DMS79 treated with DMSO at 0.1 percent for 48 hours (cell line): ENCODE data around the gene RNU1-4.
"Not testable (repeated sequence)": the region's sequence is repeated elsewhere in the genome, so short reads cannot be mapped to it uniquely, and the experiment has no call there.

ENCODE experiments used
- DNase-seq: peaks from one replicate; lab custom pipeline; 2025; lab: John Stamatoyannopoulos, UW

Gene RNU1-4

DNA sequence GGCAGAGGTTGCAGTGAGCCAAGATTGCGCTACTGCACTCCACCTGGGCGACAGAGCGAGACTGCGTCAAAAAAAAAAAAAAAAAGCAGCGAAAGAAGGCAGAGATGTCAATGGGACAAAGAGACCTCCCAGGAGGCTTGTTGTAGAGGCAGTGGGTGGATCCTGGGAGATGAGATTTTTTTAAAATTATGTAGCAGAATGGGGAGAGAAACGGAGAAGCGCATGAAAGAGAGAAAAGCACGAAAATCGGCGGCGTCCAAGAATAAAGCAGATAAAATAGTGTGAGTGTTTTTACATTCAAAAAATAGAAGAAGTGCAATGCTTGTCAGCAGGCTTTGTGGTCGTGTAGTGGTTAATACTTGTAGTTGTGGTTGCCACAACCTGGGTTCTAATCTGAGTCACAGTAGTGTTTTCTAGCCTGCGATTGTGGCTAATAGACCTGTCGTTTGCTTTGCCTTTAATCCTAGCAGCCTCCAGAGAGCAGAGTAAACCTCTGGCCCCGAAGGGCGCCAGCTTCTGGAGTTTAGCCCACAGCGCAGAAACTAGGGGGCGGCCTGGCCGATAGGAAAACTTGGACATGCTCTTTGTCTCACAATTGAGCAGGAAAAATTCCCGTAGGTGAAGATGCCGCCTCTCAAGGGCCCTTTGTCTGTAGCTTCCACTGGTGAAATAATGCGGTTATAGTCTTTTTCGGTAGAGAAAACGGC is 11.9 kb upstream of the RNU1-4 start:
- DNase-seq = not testable (repeated sequence)

DNA sequence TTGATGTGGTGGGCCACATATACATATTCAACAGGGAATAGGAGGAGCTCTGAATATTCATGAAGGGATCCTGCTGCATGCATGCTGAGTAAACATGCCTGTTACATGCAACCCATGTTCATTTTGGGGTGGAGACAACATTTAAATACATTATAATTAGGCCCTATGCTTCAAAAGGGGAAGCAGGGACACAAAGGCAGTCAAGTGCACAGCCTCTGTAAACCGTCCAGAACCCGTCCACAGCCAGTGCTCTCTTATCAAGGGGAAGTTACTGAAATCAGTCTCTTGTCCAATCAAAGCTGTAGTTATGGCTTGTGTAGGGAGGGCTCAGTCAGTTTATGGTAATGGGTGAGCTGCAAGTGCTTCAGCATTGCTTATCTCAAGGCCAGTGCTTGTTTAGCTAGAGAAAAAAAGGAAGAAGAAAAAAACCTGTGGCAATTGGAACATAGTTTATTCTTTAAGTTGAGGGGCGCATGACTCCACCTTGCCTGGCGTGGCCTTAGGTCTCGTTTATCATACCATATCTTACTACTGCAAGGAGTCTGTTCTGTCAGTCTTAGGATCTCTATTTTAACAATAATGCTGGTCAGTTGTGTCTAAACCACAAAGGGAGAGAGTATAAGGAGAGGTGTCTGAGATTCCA is 7.9 kb upstream of the RNU1-4 start:
- DNase-seq = not testable (repeated sequence)

DNA sequence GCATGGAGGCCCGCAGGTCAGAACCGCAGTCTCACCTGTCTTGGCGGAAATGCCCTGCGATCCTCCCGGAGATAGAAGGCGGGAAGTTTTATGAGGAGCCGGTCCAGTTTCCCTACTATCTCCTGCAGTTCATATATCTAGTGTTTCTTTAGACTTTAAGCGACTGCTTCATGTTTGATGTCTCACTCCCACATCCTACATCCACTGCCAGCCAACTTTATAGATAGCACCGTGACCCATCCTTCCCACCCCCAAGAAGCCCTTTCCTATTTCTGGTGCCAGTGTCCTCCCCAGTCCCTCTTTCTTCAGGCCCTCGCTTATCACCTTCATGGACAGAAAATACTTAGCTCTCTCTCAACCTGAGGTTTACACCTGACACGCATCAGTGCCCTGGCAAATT is 914 bp downstream of the RNU1-4 start:
- DNase-seq = not testable (repeated sequence)

DNA sequence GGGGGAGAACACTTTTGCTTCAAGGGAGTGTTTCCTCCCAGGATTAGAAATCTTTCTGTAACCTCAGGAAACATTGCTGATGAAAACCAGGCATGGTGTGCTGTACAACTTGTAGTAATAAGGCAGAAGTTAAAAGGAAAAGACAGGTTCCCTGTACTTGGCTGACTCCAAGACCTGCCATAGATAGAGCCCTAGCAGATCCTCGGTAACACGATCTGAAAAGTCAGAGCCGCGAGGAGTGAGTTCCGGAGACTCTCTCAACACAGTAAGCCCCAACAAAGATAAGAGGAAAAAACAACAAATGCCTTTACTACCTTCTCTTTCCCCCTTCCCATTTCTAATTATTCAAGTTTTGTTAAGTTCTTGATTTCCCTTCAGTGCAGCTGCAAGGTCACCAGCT is 7.3 kb downstream of the RNU1-4 start:
- DNase-seq = not testable (repeated sequence)

DNA sequence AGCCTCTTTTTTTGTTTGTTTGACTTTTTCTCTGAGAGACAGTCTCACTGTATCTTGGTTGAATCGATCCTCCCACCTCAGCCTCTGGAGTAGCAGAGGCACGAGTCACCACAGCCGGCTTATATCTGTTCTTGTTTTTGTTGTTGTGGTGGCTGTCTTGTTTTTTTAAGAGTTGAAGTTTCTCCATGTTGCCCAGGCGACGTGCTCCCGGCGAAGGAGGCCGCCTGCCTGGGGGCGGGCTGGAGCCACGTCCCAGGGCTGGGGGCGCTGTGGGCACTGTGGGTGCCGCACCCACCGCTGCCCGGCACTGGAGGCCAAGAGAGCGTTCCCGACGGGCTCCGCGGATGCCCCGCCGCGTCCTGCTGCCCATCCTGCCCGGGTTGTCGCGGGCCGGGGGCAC is 8.4 kb downstream of the RNU1-4 start:
- DNase-seq = not testable (repeated sequence)

DNA sequence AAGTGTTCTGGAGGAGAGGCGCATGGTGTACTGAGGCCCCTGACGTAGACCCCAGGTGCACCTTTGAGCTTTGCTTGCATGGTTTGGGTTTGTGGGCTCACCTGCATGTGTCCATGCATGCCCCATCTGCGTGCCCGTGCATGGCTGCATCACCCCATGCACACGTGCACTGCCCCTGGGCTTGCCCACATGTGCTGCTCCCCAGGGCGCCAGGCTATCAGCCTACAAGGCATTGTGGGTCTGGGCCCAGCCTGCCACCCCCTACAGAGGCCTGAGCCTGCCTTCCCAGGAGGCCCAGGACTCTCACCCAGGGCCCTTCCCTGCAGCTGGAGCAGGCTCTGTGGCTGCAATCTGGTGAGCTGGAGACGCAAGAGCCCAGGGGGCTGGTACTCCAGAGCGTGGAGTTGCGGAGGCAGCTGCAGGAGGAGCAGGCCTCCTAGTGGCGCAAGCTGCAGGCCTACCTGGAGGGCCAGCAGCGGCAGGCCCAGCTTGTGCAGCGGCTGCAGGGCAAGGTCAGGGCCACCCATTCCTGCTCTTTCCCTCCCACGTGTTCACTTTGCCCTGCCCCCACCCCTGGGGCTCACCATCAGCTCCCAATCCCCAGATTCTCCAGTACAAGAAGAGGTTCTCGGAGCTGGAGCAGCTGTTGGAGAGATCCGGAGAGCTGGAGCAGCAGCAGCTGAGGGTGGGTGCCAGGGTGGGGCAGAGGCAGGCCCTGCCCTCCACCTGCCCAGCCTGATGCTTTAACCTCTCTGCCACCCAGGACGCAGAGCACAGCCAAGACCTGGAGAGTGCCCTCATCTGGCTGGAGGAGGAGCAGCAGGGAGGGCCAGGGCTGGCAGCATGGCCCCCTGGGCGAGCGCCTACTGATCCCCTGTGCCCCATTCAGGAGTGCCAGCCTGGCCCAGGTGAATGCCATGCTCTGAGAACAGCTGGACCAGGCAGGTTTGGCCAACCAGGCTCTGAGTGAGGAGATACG is 9.9 kb downstream of the RNU1-4 start:
- not testable (repeated sequence) for DNase-seq

DNA sequence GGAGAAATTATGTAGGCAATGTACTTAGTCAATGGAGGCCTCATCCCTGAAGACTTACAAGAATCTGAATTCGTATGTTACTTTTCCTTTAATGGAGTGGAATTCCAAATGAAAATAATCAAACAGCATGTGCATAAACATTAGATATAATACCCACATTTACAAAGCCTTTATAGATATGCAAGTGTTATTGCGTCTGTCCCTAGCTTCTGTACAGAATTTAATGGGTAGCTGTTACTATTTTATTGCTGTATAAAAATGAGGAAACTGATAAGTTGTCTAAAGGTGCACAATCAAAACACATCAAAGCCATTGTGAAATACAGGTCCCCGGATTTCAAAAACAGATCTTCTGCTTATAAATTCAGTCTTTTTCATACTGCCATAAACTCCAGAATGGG is 12.5 kb downstream of the RNU1-4 start:
- not testable (repeated sequence) for DNase-seq

DNA sequence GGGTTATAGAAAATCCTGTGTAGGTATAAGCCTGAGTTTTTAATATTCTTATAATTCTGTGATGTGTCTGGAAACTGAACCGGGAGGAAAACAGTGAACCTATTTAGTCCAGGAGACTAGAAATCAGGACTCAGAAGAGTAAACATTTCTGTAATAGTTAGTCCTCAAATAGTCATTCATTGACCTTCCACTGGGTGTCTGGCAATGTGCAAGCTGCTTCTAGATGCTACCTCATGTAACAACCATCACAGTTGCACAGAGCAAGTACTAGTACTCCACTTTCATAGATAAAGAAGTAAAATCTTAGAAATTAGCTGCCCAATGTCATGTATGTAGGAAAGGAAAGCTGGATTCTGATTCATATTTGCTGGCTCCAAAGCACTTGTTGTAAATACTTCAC is 15.1 kb downstream of the RNU1-4 start:
- DNase-seq = not testable (repeated sequence)

DNA sequence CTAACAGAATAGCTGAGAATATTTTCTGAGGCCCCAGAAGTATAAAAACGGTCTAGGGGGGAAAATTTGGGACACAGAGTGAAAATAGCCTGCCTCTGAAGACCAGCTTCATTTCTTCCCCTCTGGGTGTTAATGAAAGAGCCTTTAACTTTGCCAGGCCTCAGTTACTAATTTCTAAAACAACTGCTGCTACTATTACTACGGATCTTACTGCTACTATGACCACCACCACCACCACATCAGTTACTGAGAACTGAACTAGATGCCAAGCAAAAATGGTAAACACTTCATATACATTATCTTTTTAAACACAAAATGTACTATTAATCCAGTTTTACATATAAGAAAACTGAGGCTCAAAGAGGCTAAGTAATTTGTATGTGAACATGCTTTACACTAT is 15.6 kb downstream of the RNU1-4 start:
- not testable (repeated sequence) for DNase-seq

DNA sequence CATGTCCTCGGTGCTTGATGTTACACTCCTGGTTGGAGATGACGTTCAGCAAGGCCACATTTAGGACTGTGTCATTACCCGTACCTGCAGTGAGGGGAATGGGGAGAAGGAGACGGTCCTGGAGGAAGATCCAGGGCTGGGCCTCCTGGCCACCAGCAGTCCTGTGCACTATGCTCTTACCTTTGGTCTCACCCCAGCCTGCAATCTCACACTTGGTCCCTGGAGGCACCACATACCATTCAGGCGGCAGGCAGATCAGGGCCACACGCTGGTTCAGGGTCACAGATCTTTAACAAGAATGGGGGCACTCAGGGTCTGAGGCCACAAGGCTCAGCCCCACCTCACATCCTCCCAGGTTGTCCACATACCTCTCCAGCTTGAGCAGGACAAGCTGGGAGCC is 17.3 kb downstream of the RNU1-4 start:
- not testable (repeated sequence) for DNase-seq

DNA sequence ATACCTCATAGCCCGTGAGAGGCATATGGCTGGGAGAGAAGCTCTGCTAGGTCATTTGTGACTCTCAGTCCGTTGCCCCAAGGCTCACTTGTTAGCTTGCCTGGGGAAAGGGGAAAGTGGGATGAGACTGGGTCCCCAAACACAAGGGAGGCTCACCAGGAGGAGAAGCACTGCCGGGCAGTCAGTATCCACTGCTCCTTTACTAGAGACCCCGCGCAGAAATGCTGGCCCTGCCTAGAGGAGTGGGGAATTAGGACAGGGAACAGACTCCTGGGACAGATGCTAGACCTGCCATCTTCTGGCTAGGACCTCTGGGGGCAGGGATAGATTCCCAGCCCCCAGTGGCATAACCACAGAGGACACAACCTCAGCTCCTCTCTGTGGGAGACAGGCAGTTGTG is 17.7 kb downstream of the RNU1-4 start:
- DNase-seq = not testable (repeated sequence)

DNA sequence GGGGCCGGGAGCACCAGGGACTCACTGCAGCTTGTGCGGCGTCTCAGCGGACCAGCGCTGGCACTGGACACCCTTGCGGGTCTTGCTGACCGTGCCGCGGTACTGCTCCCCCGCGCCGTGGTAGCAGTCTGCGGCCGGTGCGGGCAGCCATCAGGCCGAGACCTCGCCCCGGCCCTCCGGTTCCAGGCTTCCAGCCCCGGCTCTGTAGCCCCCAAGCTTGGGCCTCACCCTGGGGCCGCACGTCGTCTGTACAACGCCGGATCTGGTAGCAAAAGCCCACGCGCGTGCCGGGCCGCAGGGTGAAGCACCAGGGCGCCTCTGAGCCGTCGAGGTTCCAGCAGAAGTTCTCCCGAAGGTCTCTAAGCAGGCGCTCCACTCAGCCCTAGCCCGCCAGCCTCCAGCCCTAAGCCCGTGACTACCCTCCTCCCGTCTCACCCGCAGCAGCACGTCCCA is 18.8 kb downstream of the RNU1-4 start:
- not testable (repeated sequence) for DNase-seq

DNA sequence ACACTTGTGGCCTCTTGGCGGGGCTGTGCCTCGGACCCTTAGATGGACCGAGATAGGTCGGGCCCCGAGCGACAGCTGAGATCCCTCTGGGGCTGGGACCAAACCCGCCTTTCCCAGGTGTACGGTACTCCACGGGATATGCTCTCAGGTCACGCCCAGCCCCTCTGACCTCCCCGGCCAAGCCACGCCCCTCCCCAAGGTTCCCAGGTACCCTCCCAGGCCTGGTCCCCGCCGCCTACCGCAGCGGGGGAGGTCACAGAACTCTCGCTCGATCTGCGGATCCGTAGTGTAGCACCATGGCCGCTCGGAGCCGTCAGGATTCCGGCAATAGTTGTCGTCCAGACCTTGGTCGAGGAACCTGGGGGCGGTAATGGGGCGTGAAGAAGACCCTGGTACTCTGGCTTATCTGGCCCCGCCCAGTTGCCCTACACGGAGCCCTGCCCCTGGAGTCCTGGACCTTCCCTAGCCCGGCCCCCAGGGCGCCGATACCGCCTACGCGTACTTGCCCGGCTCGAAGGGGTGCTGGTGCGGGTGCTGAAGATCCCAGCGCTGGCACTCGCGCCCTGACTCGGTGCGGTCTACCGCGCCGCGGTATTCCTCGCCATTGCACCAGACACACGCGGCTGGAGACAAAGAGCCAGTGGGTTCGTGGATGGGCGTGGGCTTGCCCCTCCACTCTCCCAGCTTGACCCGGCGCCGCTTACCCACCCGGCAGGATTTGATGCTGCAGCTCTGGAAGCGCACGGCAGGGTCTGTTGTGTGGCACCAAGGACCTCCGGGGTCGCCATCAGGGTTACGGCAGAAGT is 19.5 kb downstream of the RNU1-4 start:
- DNase-seq = not testable (repeated sequence)

DNA sequence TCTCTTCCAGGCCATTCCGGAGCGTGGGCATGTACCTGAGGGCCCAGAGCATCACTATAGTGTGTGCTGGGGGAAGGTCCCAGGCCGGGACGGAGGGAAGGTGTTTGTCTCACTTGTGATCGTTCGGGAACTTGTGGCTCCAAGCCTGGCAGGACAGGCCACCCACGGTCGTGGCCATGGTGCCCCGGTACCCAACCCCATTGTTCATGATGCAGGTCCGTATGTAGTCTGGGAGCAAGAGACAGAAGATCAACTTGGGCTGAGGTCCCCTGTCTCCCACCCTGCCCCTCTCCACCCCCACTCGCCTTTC is 20.1 kb downstream of the RNU1-4 start:
- not testable (repeated sequence) for DNase-seq

DNA sequence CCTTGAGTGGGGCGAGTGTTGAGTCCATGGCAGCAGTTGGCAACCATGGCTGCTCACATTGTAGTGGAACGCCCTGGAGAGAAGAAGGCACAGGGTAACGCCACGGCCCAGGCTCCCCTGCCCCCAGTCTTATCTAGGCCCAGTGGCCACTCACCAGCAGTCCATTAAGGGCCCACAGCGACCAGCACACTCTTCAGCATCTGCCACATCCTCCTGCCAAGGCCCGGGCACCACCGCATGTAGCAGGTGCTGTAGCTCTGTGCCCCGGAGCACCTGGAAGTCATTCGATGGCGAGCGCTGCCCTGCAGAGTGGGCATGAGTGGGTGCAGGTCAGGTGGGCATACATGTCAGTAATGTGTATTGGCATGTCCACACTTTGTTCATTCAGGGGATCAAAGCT is 20.5 kb downstream of the RNU1-4 start:
- not testable (repeated sequence) for DNase-seq

DNA sequence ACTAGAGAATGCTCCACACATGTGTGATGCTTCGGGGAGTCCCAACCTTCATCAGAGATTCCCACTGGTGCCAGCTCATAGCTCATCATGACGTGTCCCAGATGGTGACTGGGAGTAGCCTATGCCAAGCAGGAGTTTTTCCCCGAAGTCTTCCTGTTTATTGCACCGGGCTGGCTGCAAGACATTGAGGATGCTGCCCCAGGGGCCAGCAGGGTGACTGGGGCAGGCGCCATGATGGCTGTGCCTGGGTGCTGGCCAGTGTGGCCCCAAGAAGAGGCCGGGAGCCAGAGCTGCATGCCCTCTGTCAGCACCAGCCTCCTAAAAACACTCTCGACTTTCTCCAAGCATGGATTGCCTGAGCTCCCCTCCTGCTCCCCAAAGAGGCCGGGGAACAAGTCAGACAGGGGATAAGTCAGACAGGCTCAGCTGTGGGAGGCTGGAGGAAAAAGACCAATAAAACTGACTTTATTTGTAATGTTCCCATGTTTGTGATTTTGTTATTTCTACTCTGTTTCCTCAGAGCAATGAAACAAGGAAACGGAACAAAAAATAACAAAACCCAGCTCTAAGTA is 24.0 kb downstream of the RNU1-4 start:
- not testable (repeated sequence) for DNase-seq

DNA sequence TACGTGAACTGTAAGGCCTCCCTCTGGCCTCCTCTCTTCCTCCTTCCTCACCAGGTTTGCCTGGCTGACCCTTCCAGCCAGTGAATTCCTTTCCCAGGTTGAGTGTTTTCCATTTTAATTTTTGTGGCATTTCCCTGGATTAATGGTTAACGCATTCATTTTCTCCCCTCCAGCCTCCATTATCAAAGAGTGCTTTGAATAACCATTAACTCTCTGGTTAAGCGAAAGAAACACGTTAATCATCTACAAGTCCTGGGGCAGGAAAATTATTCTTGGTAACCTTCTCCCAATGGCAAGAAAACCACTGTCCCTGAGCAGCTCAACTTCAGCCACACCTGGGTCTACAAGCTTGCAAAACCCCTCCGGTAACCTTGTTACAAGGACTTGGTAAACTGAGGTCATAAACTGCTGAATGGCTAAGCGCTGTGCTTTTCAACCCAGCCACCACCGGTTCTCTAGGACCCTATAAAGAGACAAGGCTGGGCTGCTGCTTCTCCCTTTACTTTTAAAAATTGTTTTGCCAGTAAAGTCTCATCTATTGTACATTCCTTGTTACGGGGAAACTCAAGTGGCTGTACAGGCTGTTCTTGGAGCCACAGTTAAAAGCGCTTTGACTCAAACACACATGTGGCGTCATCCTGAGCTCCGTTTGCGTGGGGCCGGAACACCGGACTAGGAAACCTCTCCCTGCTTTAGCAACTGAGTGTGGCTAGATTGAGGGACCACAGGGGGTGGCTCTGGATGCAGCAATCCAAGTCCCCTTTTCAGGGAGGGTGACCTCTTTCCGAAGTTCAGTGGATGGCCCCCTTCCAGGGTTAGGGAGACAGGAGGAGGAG is 24.7 kb downstream of the RNU1-4 start:
- not testable (repeated sequence) for DNase-seq

DNA sequence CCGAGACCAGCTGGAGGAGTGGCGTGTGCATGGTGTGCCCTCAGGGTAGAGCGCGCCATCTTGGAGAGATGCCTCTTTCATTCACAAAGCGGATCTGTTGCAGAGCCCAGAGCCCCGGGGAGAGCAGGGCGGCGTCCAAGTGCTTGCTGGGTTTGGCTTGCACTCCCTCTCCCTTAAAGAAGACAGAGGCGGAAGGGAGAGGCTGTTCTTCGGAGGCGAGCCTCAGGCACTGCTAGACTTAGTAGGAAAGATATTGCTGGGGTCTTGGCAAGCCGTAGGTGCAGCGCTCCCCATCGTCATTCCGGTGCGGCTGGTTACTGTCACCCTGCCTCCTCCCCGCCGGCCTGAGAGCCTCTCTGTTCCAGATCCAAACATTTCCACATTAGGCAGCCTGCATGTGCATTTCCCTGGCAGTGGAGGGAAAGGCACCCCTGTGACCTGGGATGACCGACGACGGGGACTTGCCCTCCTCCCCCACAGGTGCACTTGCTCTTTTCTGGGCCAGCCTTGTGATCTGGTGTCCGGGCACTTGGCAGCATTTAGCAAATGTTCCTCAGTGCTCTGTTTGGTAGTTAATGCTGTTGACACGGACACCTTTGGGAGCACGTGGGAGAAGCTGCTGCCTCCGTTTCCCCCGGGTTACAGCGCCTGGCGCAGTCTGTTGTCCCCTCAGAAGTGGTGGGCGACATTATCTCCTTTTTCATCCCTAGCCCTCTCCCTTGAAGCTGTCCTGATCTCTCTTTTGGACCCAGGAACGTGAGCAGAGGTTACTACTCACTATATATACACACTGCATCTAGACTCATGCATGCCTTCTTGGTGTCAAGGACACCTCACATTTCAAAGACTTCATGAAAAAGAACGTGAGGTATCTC is 25.7 kb downstream of the RNU1-4 start:
- not testable (repeated sequence) for DNase-seq

DNA sequence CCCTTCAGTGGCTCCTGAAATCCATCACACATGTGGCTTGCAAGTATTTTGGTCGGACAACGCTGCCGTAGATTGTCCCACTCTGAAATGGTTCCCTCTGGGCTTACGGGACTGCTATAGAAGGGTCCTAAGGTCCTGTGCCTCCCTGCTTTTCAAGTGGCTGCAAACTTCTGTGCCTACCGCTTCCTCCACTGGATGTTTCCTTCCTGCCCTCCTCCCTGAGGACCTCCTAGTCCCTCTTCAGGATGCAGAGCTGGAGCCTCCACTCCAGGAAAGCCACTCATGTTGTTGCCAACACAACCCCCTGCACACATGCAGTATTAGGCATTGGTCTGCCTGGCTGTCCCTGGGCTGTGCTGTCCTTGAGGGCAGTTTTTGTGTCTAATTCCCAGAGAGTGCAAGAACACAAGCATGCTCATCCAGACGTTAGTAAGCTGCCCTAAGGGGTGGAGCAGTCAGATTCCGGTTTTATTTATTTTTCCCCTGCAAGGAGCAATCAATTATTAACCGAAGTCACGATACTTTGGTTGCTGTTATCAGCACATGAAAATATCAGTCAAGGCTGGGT is 26.5 kb downstream of the RNU1-4 start:
- not testable (repeated sequence) for DNase-seq
